Loucy (cell line): ENCODE data around the gene INTS6.

Source experiments
- H2AFZ ChIP-seq: fragments of 200-600 bp; sonication (generic); 2 replicates; pipeline ENCODE4 v1.6.0; 2016; ENCODE audit warnings: antibody characterized with exemption, mild to moderate bottlenecking, low read length, moderate library complexity
- H3F3A ChIP-seq: fragments of 200-600 bp; 2 replicates; pipeline ENCODE4 v1.6.0; 2016; ENCODE audit warnings: antibody characterized with exemption, low read depth, mild to moderate bottlenecking
- H3K27me3 ChIP-seq: fragments of 200-600 bp; sonication (generic); 2 replicates; pipeline ENCODE4 v1.6.1; 2014; ENCODE audit warnings: low read length, mild to moderate bottlenecking; ENCODE audit not compliant: insufficient read depth, poor library complexity, severe bottlenecking
- H3K36me3 ChIP-seq: fragments of 200-600 bp; sonication (generic); 2 replicates; pipeline ENCODE4 v1.6.1; 2016; ENCODE audit warnings: low read length; ENCODE audit not compliant: insufficient read depth
- H3K4me1 ChIP-seq: fragments of 200-600 bp; sonication (generic); 2 replicates; pipeline ENCODE4 v1.5.1; 2014; ENCODE audit warnings: low read length, mild to moderate bottlenecking; ENCODE audit not compliant: insufficient read depth, poor library complexity, severe bottlenecking
- H3K4me2 ChIP-seq: fragments of 200-600 bp; sonication (generic); 2 replicates; pipeline ENCODE4 v1.6.0; 2014; ENCODE audit warnings: antibody characterized with exemption, low read length, low read depth, mild to moderate bottlenecking; ENCODE audit not compliant: poor library complexity, severe bottlenecking
- H3K4me3 ChIP-seq: fragments of 200-600 bp; sonication (generic); 2 replicates; pipeline ENCODE4 v1.5.1; 2014; ENCODE audit warnings: low read length, mild to moderate bottlenecking, mixed read lengths; ENCODE audit not compliant: poor library complexity, severe bottlenecking
- H3K79me2 ChIP-seq: fragments of 200-600 bp; sonication (generic); 2 replicates; pipeline ENCODE4 v1.6.1; 2014; ENCODE audit warnings: low read length; ENCODE audit not compliant: insufficient read depth
- H3K9ac ChIP-seq: fragments of 200-600 bp; sonication (generic); 2 replicates; pipeline ENCODE4 v1.6.0; 2014; ENCODE audit warnings: mild to moderate bottlenecking, low read depth, low read length, moderate library complexity; ENCODE audit not compliant: poor library complexity, severe bottlenecking
- H3K9me2 ChIP-seq: fragments of 200-600 bp; sonication (generic); replicated peaks from 2 replicates; pipeline ENCODE4 v1.6.1; 2016; ENCODE audit warnings: low read depth, low read length, mixed read lengths
- H3K9me3 ChIP-seq: fragments of 200-600 bp; sonication (generic); 2 replicates; pipeline ENCODE4 v1.6.1; 2014; ENCODE audit warnings: mild to moderate bottlenecking, antibody characterized with exemption, low read length, low read depth; ENCODE audit not compliant: insufficient read depth
- H4K20me1 ChIP-seq: fragments of 200-600 bp; sonication (generic); 2 replicates; pipeline ENCODE4 v1.6.0; 2014; ENCODE audit warnings: antibody characterized with exemption, low read length, mild to moderate bottlenecking; ENCODE audit not compliant: insufficient read depth, poor library complexity, severe bottlenecking
- CTCF ChIP-seq: fragments of 200-600 bp; sonication (generic); conservative IDR thresholded peaks from 2 replicates; pipeline ENCODE4 v1.5.1; 2014; ENCODE audit warnings: mild to moderate bottlenecking, antibody characterized with exemption, low read length
- EZH2phosphoT487 ChIP-seq: fragments of 200-600 bp; IDR thresholded peaks from 2 replicates; pipeline ENCODE4 v1.6.1; 2018; ENCODE audit warnings: antibody characterized with exemption, mild to moderate bottlenecking, moderate library complexity, borderline replicate concordance

The INTS6 gene

GRCh38 chr13:51501096-51501495 lies 48.3 kb upstream of the INTS6 start:
- Histone ChIP-seq H3K9me2 (no peaks in the 10 kb centered on the region), H3K79me2 (no peaks in the 10 kb centered on the region), H3K4me2 (no peak overlapping the region), H3K36me3 (no peaks in the 10 kb centered on the region), H2AFZ (no peak overlapping the region), H3K4me1 (no peaks in the 10 kb centered on the region), H3F3A (no peaks in the 10 kb centered on the region), H3K9me3 (no peaks in the 10 kb centered on the region), H4K20me1 (no peaks in the 10 kb centered on the region), H3K9ac (no peak overlapping the region), H3K27me3 (no peaks in the 10 kb centered on the region), H3K4me3 (no peak overlapping the region)
- TF ChIP-seq EZH2phosphoT487 (no peak), CTCF (no peak)

GRCh38 chr13:51500687-51501086 lies 47.9 kb upstream of the INTS6 start:
- Histone ChIP-seq H3K27me3 (no peaks in the 10 kb centered on the region), H3K9me3 (no peaks in the 10 kb centered on the region), H3K79me2 (no peaks in the 10 kb centered on the region), H2AFZ (no peak overlapping the region), H3F3A (no peaks in the 10 kb centered on the region), H3K9me2 (no peaks in the 10 kb centered on the region), H3K9ac (no peak overlapping the region), H3K36me3 (no peaks in the 10 kb centered on the region), H3K4me2 (no peak overlapping the region), H4K20me1 (no peaks in the 10 kb centered on the region), H3K4me3 (no peak overlapping the region), H3K4me1 (no peaks in the 10 kb centered on the region)
- no peak for TF ChIP-seq EZH2phosphoT487
- no peak for TF ChIP-seq CTCF

GRCh38 chr13:51499841-51500240 lies 47.0 kb upstream of the INTS6 start:
- Histone ChIP-seq H3K9me3 (no peaks in the 10 kb centered on the region), H3K9me2 (no peaks in the 10 kb centered on the region), H3K27me3 (no peaks in the 10 kb centered on the region), H3K4me3 (no peak overlapping the region), H3F3A (no peaks in the 10 kb centered on the region), H3K9ac (no peak overlapping the region), H4K20me1 (no peaks in the 10 kb centered on the region), H2AFZ (no peak overlapping the region), H3K36me3 (no peaks in the 10 kb centered on the region), H3K4me1 (no peaks in the 10 kb centered on the region), H3K79me2 (no peaks in the 10 kb centered on the region), H3K4me2 (no peak overlapping the region)
- TF ChIP-seq CTCF (no peak), EZH2phosphoT487 (no peak)
